ENCODE measurements around the gene RIOK3. TPM values are rescaled to one million over a fixed set of nuclear protein-coding genes. Genes with fewer than 3 reads are reported as not detected.

The RIOK3 gene
- total RNA-seq, 3 donors from 2014 or later = 61.6 to 80.8 (median 74.3) TPM

DNA sequence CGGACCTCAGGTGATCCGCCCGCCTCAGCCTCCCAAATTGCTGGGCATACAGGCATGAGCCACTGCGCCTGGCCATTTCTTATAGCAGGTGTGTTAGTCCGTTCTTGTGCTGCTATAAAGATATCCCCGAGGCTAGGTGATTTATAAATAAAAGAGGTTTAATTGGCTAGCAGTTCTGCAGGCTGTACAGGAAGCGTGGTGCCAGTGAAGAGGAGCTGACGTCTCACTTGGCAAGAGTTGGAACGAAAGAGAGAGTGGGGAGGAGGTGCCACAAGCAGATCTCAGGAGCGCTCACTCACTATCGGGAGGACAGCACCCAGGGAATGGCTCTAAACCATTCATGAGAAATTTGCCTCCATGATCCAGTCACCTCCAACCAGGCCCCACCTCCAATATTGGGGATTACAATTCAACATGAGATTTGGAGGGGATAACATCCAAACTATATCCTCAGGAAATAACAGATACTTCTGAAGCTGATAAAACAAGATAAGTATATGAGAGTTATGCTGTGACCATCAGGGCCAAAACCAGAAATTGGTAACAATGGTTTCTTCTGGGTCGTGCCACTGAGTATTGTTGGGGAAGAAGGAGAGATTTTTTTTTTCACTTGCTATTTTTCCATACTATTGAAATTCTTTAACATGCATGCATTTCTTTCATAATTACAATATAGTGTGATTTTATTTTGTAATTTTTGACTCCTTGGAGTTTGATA lies 42.8 kb downstream of the RIOK3 start:
- no peak overlapping the region for H3K4me3 ChIP-seq
- peak; percentile 32 to 57 for DNase-seq (ENCODE audit: low spot score in 2 of 2)
- TF ChIP-seq, protein P1, sequence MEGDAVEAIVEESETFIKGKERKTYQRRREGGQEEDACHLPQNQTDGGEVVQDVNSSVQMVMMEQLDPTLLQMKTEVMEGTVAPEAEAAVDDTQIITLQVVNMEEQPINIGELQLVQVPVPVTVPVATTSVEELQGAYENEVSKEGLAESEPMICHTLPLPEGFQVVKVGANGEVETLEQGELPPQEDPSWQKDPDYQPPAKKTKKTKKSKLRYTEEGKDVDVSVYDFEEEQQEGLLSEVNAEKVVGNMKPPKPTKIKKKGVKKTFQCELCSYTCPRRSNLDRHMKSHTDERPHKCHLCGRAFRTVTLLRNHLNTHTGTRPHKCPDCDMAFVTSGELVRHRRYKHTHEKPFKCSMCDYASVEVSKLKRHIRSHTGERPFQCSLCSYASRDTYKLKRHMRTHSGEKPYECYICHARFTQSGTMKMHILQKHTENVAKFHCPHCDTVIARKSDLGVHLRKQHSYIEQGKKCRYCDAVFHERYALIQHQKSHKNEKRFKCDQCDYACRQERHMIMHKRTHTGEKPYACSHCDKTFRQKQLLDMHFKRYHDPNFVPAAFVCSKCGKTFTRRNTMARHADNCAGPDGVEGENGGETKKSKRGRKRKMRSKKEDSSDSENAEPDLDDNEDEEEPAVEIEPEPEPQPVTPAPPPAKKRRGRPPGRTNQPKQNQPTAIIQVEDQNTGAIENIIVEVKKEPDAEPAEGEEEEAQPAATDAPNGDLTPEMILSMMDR (IDR thresholded peaks at IDR 0.05) = no peak
- no peak for TF ChIP-seq POLR2A (IDR thresholded peaks at IDR 0.05)
- TF ChIP-seq POLR2AphosphoS5 (IDR thresholded peaks at IDR 0.05) = no peak
- no peaks in the 10 kb centered on the region for H3K9me3 ChIP-seq
- no peaks in the 10 kb centered on the region for H3K4me1 ChIP-seq
- no peaks in the 10 kb centered on the region for H3K27me3 ChIP-seq
- intact Hi-C loops (cut with DNase I; ENCODE audit: low total_unique reads) = no loop called here
- H3K27ac ChIP-seq = no peak overlapping the region
- no peaks in the 10 kb centered on the region for H3K36me3 ChIP-seq

GRCh38 chr18:23498117-23498516 lies 45.0 kb downstream of the RIOK3 start:
- no peaks in the 10 kb centered on the region for H3K9me3 ChIP-seq
- H3K27ac ChIP-seq = no peak overlapping the region
- no peak overlapping the region for H3K4me3 ChIP-seq
- no peak for TF ChIP-seq POLR2A (IDR thresholded peaks at IDR 0.05)
- TF ChIP-seq, protein P1 (IDR thresholded peaks at IDR 0.05) = no peak
- no peak for TF ChIP-seq POLR2AphosphoS5 (IDR thresholded peaks at IDR 0.05)
- intact Hi-C loops (cut with DNase I; ENCODE audit: low total_unique reads) = no loop called here
- H3K4me1 ChIP-seq = no peaks in the 10 kb centered on the region
- H3K36me3 ChIP-seq = no peaks in the 10 kb centered on the region
- no peaks in the 10 kb centered on the region for H3K27me3 ChIP-seq
- no peak for DNase-seq (ENCODE audit: low spot score in 2 of 2)

DNA sequence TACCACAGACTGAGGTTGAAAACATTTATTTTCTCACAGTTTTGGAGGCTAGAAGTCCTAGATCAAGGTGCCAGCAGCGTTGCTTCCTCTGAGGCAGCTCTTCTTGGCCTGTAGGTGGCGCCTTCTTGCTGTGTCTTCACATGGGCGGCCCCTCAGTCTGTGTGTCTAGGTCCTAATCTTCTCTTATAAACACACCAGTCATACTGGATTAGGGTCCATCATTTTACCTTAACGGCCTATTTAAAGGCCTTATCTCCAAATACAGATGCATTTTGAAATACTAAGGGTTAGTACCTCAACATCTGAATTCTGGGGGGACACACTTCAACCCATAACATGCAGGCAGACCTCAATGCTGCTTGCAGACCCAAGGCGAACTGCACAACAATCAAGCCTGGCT lies 45.8 kb downstream of the RIOK3 start:
- Histone ChIP-seq H3K27ac (no peak overlapping the region), H3K9me3 (no peaks in the 10 kb centered on the region), H3K4me1 (no peaks in the 10 kb centered on the region), H3K27me3 (no peaks in the 10 kb centered on the region), H3K4me3 (no peak overlapping the region), H3K36me3 (no peaks in the 10 kb centered on the region)
- no peak for TF ChIP-seq POLR2A (IDR thresholded peaks at IDR 0.05)
- TF ChIP-seq, protein P1 (IDR thresholded peaks at IDR 0.05) = peak; percentile 42 to 67 (median 55)
- DNase-seq (ENCODE audit: low spot score in 2 of 2) = peak in 1 of 2 donors; percentile 47
- intact Hi-C loops (cut with DNase I; ENCODE audit: low total_unique reads) = no loop called here

DNA sequence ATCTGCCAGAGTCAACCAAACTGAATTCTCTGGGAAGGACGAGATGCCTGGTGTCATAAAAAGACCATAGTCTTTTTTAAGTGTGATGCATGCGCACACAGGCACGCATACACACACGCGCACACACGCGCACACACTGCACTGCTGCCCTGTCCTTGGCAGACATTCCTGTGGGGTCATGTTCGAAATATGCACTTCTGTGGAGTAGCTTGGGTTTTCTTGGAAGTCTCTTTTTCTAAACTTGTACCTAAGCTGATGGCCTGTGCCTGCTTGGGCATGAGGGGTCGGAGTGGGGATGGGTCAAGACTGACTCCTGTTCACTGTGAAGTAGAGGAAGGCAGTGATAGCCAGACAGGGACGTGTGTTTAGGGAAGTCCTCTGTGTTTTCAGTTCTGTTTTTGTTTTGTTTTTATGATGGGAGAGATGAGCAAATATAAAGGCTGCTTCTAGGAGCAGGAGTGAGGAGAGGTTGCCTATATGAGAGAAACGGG lies 46.2 kb downstream of the RIOK3 start:
- H3K4me3 ChIP-seq = no peak overlapping the region
- peaks cover 0 to 2% of the 10 kb centered on the region in 2 donors for H3K4me1 ChIP-seq
- TF ChIP-seq POLR2AphosphoS5 (IDR thresholded peaks at IDR 0.05) (no peak), POLR2A (IDR thresholded peaks at IDR 0.05) (no peak)
- TF ChIP-seq, protein P1 (IDR thresholded peaks at IDR 0.05) = no peak
- H3K27ac ChIP-seq = no peak overlapping the region
- no peak for DNase-seq (ENCODE audit: low spot score in 2 of 2)
- intact Hi-C loops (cut with DNase I; ENCODE audit: low total_unique reads) = no loop called here
- no peaks in the 10 kb centered on the region for H3K27me3 ChIP-seq
- no peaks in the 10 kb centered on the region for H3K9me3 ChIP-seq
- H3K36me3 ChIP-seq = no peaks in the 10 kb centered on the region

DNA sequence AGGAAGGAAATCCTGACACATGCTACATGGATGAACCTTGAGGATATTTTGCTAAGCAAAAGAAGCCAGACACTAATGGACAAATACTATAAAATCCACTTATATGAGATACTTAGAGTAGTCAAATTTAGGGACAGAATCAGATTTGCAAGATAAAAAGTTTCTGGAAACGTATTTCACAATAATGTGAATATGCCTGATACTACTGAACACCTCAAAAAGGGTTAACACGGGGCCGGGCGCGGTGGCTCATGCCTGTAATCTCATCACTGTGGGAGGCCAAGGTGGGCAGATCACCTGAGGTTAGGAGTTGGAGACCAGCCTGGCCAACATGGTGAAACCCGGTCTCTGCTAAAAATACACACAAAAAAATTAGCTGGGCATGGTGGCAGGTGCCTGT lies 48.5 kb downstream of the RIOK3 start:
- Histone ChIP-seq H3K4me3 (no peak overlapping the region), H3K9me3 (no peaks in the 10 kb centered on the region), H3K4me1 (peaks cover 0 to 6% of the 10 kb centered on the region in 2 donors), H3K36me3 (no peaks in the 10 kb centered on the region), H3K27me3 (no peaks in the 10 kb centered on the region), H3K27ac (no peak overlapping the region)
- intact Hi-C loops (cut with DNase I; ENCODE audit: low total_unique reads) = loop anchor here (10.0 kb wide), 2 partner anchors 193 to 727 kb away; no protein-coding TSS in a partner anchor
- no peak for DNase-seq (ENCODE audit: low spot score in 2 of 2)
- no peak for TF ChIP-seq POLR2AphosphoS5 (IDR thresholded peaks at IDR 0.05)
- TF ChIP-seq POLR2A (IDR thresholded peaks at IDR 0.05) = no peak
- TF ChIP-seq, protein P1 (IDR thresholded peaks at IDR 0.05) = no peak
